SK-N-SH (cell line): Measurements from ENCODE around the gene EIF4G1. TPM values are rescaled to one million over a fixed set of nuclear protein-coding genes. Genes with fewer than 3 reads are reported as not detected.

Experiments used
- CTCF ChIA-PET: fragments of 300-600, 350-600 bp; formaldehyde crosslinking; extraction: SDS; loops from one replicate; lab custom pipeline; 2021; lab: Yijun Ruan, JAX
- POLR2A ChIA-PET: fragments of 350-600 bp; sonication (Branson Sonifier 250); formaldehyde crosslinking; extraction: SDS; loops from one replicate; lab custom pipeline; 2020; ENCODE audit warnings: antibody characterized with exemption, inconsistent platforms; lab: Yijun Ruan, JAX
- DNase-seq: peaks from one replicate; pipeline ENCODE4 v3.0.0; 2012
- H2AFZ ChIP-seq: fragments of 200-600 bp; sonication (generic); 2 replicates; pipeline ENCODE4 v1.8.1; 2016; ENCODE audit warnings: antibody characterized with exemption, mild to moderate bottlenecking, low read depth
- H3F3A ChIP-seq: fragments of 200-600 bp; sonication (generic); replicated peaks from 2 replicates; pipeline ENCODE3; 2016; ENCODE audit warnings: antibody characterized with exemption, mild to moderate bottlenecking; ENCODE audit not compliant: insufficient read depth
- H3K27ac ChIP-seq, 2 experiments: fragments of 200-500 bp in 1 of 2; fragments of 200-600 bp in 1 of 2; sonication (Bioruptor generic) in 1 of 2; sonication (generic), shearing (Covaris generic) in 1 of 2; 2 replicates each; pipeline versions ENCODE4 v1.5.1 to v1.6.1; 2014 to 2016; ENCODE audit warnings: low read depth in 2 of 2, inconsistent platforms in 1 of 2, low read length in 1 of 2, mild to moderate bottlenecking in 1 of 2, mixed read lengths in 1 of 2
- H3K27me3 ChIP-seq: fragments of 200-600 bp; sonication (generic), shearing (Covaris generic); 2 replicates; pipeline ENCODE4 v1.6.1; 2016; ENCODE audit warnings: mixed run types; ENCODE audit not compliant: insufficient read depth
- H3K36me3 ChIP-seq, 2 experiments: fragments of 200-500 bp in 1 of 2; fragments of 200-600 bp in 1 of 2; sonication (Bioruptor generic) in 1 of 2; sonication (generic) in 1 of 2; replicated peaks in 1 of 2; 2 replicates each; pipeline versions ENCODE3 to v1.5.1; 2014 to 2016; ENCODE audit warnings: low read length in 1 of 2, mild to moderate bottlenecking in 1 of 2; ENCODE audit not compliant: insufficient read depth in 2 of 2, control insufficient read depth in 1 of 2
- H3K4me1 ChIP-seq, 2 experiments: fragments of 200-500 bp in 1 of 2; fragments of 200-600 bp in 1 of 2; sonication (Bioruptor generic) in 1 of 2; sonication (generic), shearing (Covaris generic) in 1 of 2; 2 replicates each; pipeline versions ENCODE4 v1.5.1 to v1.6.1; 2014 to 2016; ENCODE audit warnings: low read depth in 1 of 2, low read length in 1 of 2, mixed run types in 1 of 2; ENCODE audit not compliant: insufficient read depth in 2 of 2, control insufficient read depth in 1 of 2
- H3K4me2 ChIP-seq: fragments of 200-600 bp; sonication (generic), shearing (Covaris generic); 2 replicates; pipeline ENCODE4 v1.6.1; 2017; ENCODE audit warnings: mixed run types
- H3K4me3 ChIP-seq, 2 experiments: fragments of 200-500 bp in 1 of 2; fragments of 200-600 bp in 1 of 2; sonication (Bioruptor generic) in 1 of 2; sonication (generic), shearing (Covaris generic) in 1 of 2; 2 replicates each; pipeline versions ENCODE4 v1.5.1 to v1.8.1; 2014 to 2016; ENCODE audit warnings: low read depth in 2 of 2, inconsistent platforms in 1 of 2, low read length in 1 of 2, mild to moderate bottlenecking in 1 of 2, mixed read lengths in 1 of 2, moderate library complexity in 1 of 2
- H3K79me2 ChIP-seq: fragments of 200-600 bp; sonication (generic); 2 replicates; pipeline ENCODE4 v1.8.1; 2017; ENCODE audit warnings: mild to moderate bottlenecking; ENCODE audit not compliant: insufficient read depth
- H3K9ac ChIP-seq: fragments of 200-600 bp; sonication (generic); 2 replicates; pipeline ENCODE4 v1.6.1; 2017; ENCODE audit warnings: mixed run types
- H3K9me2 ChIP-seq: fragments of 200-600 bp; sonication (generic); 2 replicates; pipeline ENCODE4 v1.6.1; 2017; ENCODE audit warnings: mixed run types
- H3K9me3 ChIP-seq: fragments of 200-600 bp; sonication (generic); 2 replicates; pipeline ENCODE4 v1.6.1; 2017; ENCODE audit warnings: mixed run types, mild to moderate bottlenecking, moderate library complexity
- H4K20me1 ChIP-seq: fragments of 200-600 bp; sonication (generic); 2 replicates; pipeline ENCODE4 v1.6.1; 2017; ENCODE audit warnings: mild to moderate bottlenecking, mixed run types; ENCODE audit not compliant: insufficient read depth
- CHD2 ChIP-seq: fragments of 150-350 bp; IDR thresholded peaks from 2 replicates; pipeline ENCODE4 v1.6.1; 2018; ENCODE audit warnings: low read length; ENCODE audit not compliant: partially characterized antibody
- EZH2phosphoT487 ChIP-seq: fragments of 200-600 bp; sonication (generic); IDR thresholded peaks from 2 replicates; pipeline ENCODE4 v1.6.1; 2017; ENCODE audit warnings: low read depth, mixed run types, mild to moderate bottlenecking, antibody characterized with exemption, moderate library complexity, borderline replicate concordance
- FOXJ3 ChIP-seq: sonication (generic); formaldehyde crosslinking; IDR thresholded peaks from 2 replicates; pipeline ENCODE4 v1.5.1; 2020; ENCODE audit warnings: mild to moderate bottlenecking, missing genetic modification reagents
- FOXM1 ChIP-seq: IDR thresholded peaks from 2 replicates; pipeline ENCODE4 v1.4.0; 2012; ENCODE audit warnings: low read depth, mild to moderate bottlenecking
- IRF3 ChIP-seq: fragments of 150-350 bp; IDR thresholded peaks from 2 replicates; pipeline ENCODE4 v1.6.1; 2016; ENCODE audit warnings: mild to moderate bottlenecking, low read depth, low read length
- MXI1 ChIP-seq: IDR thresholded peaks from 2 replicates; pipeline ENCODE4 v1.6.1; 2012; ENCODE audit warnings: mild to moderate bottlenecking, low read depth, low read length, improper control_type of control experiment
- NRF1 ChIP-seq: IDR thresholded peaks from 2 replicates; pipeline ENCODE4 v1.6.1; 2012; ENCODE audit warnings: low read depth, mild to moderate bottlenecking, low read length
- RCOR1 ChIP-seq: fragments of 150-350 bp; IDR thresholded peaks from 2 replicates; pipeline ENCODE4 v1.6.1; 2017; ENCODE audit warnings: antibody characterized with exemption, low read length
- REST ChIP-seq: IDR thresholded peaks from 2 replicates; pipeline ENCODE4 v1.6.1; 2012; ENCODE audit warnings: mild to moderate bottlenecking, low read depth, low read length, moderate library complexity
- RXRA ChIP-seq: IDR thresholded peaks from 2 replicates; pipeline ENCODE4 v1.4.0; 2012; ENCODE audit warnings: low read depth, mild to moderate bottlenecking, borderline replicate concordance
- SMC3 ChIP-seq: IDR thresholded peaks from 2 replicates; pipeline ENCODE4 v1.6.1; 2012; ENCODE audit warnings: low read depth, low read length, improper control_type of control experiment
- TAF1 ChIP-seq: IDR thresholded peaks from 2 replicates; pipeline ENCODE4 v1.6.1; 2012; ENCODE audit warnings: low read depth, mild to moderate bottlenecking, low read length, moderate library complexity, borderline replicate concordance
- TEAD4 ChIP-seq: IDR thresholded peaks from 2 replicates; pipeline ENCODE4 v1.4.0; 2012; ENCODE audit warnings: mild to moderate bottlenecking, borderline replicate concordance; ENCODE audit not compliant: insufficient read depth
- YY1 ChIP-seq: IDR thresholded peaks from 2 replicates; pipeline ENCODE4 v1.4.0; 2012; ENCODE audit warnings: low read depth, mild to moderate bottlenecking
- WGBS: methylation state at CpG from one replicate; pipeline ENCODE4 v1.1.6; 2017; ENCODE audit warnings: low lambda C conversion rate; 5-methylcytosine and 5-hydroxymethylcytosine counted together
- polyA plus RNA-seq, 3 experiments: library from polyadenylated mRNA; depleted of rRNA; stranded (reverse); fragments of >200 nt; gene quantifications; 2 replicates each; pipeline ENCODE4 v1.2.3, GENCODE V29; 2012
- TF ChIP-seq, protein P1 (sequence below): IDR thresholded peaks from 2 replicates; pipeline ENCODE4 v1.4.0; 2012; ENCODE audit warnings: low read depth

EIF4G1 gene
- polyA plus RNA-seq, 1 of the 3 experiments (the other 2 are of a cell fraction) = 262 TPM

DNA sequence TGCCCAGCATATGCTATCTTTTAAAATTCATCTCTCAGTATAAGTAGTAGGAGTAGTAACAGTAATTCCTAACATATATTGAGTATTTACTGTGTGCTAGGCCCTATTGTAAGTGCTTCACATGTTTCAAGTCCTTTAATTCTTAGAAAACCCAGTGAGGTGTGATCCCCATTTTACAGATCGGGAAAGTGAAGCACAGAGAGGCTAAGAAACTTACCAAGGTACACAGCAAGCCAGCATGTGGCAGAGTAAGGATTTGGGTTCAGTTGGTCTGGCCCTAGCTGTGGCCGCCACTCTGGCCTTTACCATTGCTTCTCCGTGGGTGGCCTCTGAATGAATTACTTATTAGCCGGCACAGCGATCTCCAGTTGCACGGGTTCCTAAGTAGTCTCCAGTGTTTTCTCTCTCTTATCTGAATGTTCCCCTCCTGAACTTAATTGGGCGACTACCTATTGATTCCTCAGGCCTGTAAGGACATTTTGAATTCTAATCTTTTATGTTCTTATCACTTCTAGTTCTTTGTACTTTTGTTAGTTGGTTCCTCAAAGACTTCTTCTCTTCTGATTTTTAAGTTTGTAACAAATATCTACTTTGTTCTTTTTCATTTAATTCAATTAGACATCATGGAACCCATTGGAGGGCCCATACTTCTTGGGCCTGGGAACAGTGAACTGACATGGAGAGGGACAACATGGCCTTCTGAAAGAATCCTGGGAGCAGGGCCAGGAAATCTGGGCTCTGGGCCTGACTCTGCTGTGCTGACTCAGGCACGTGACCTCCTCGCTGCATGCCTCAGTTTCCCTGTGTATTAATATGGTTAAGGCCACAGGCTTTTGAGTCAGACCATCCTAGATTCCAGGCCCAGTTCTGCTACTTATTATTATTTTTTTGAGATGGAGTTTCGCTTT, 35.4 kb downstream of the EIF4G1 start:
- Histone ChIP-seq H4K20me1 (no peaks in the 10 kb centered on the region), H3K4me1 (peaks cover 0 to 18% of the 10 kb centered on the region in 2 experiments; a peak in 2 of 4 replicates), H3F3A (no peaks in the 10 kb centered on the region), H3K4me2 (no peak overlapping the region), H3K27ac (no peak overlapping the region), H3K36me3 (peaks cover 3 to 36% of the 10 kb centered on the region in 2 experiments), H3K9me2 (no peaks in the 10 kb centered on the region), H3K9ac (no peak overlapping the region), H3K4me3 (no peak overlapping the region), H3K27me3 (no peaks in the 10 kb centered on the region), H3K79me2 (no peaks in the 10 kb centered on the region), H2AFZ (no peak overlapping the region), H3K9me3 (no peaks in the 10 kb centered on the region)
- DNase-seq = no peak
- WGBS = 92% methylated on average over 10 of the region's 10 CpGs
- no peak for TF ChIP-seq RCOR1
- TF ChIP-seq CHD2 = no peak
- TF ChIP-seq FOXJ3 (CRISPR knock-in tag) = no peak
- no peak for TF ChIP-seq TAF1
- no peak for TF ChIP-seq EZH2phosphoT487
- TF ChIP-seq RXRA = no peak
- no peak for TF ChIP-seq YY1
- TF ChIP-seq SMC3 = no peak
- TF ChIP-seq FOXM1 = no peak
- TF ChIP-seq, protein P1, sequence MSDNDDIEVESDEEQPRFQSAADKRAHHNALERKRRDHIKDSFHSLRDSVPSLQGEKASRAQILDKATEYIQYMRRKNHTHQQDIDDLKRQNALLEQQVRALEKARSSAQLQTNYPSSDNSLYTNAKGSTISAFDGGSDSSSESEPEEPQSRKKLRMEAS = no peak
- TF ChIP-seq MXI1 = no peak
- TF ChIP-seq REST = no peak
- no peak for TF ChIP-seq TEAD4
- TF ChIP-seq NRF1 = no peak
- TF ChIP-seq IRF3 = no peak
- POLR2A ChIA-PET = interaction anchor here (2.9 to 3.0 kb wide), 2 partner anchors 11 to 12 kb away, joined by 12 to 19 read pairs; partner anchors contain the start of gene FAM131A
- CTCF ChIA-PET = interaction anchor here (1.5 kb wide), 1 partner anchor 11 kb away, joined by 3 read pairs; the partner anchor contains the start of genes CLCN2 and POLR2H
